HG03095 (cell line): ENCODE results near the gene LPIN3.

Experiments
- ATAC-seq: cut with Tn5 transposase; IDR thresholded peaks from one replicate; pipeline ENCODE4 v1.9.1; 2021; ENCODE audit warnings: moderate library complexity; ENCODE audit not compliant: unreplicated experiment

The LPIN3 gene

DNA sequence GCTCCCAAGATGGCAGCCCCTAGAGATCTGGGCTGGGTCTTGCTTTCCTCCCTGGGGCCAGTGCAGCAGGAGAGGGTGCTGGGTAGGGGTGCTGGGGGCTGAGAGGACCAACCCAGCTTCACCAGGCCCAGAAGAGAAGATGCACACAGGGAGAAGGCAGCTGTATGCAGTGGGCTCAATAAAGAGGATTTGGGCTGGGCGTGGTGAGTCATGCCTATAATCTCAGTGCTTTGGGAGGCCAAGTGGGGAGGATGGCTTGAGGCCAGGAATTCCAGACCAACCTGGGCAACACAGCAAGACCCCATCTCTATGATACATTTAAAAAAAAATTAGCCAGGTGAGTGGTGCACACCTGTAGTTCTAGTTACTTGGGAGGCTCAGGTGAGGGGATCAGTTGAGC is 51.7 kb downstream of the LPIN3 start:
- ATAC-seq = no peak

DNA sequence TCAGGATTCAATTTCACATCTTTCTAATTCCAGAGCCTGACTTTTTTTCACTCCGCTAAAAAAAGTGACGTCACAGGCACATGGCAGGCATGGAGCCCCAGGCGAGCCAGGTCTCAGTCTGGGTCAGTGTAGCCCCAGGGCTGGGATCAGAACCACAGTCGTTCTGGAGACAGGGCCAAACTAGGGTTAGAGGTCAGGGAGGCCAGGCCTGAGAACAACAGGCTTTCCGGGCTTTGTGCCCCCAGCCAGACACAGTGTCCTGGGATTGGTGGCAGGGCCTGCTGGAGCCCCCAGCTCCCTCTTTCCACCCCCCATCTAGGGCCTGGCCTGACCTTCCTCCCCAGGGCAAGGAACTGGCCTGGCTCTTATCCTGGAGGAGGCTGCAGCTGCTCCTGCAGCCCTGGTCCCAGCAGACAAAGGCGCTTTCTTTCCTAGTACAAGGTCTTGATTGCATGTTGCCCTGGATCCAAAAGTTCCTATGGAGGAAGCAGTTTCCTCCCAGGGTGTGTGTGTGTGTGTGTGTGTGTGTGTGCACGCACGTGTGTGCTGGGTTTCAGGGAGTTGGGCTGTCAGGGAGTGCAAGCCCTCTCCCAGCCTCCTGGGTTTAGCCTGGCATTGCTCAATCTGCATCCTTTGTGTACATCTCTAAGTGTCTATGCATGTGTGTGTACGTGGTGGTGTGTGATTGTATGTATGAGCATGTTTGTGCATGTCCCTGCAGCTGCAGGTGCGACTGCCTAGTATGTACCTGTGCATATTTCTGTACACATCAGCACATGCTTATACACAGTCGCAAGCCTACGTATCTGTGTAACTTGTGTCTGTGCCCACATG is 52.5 kb downstream of the LPIN3 start:
- ATAC-seq = no peak

DNA sequence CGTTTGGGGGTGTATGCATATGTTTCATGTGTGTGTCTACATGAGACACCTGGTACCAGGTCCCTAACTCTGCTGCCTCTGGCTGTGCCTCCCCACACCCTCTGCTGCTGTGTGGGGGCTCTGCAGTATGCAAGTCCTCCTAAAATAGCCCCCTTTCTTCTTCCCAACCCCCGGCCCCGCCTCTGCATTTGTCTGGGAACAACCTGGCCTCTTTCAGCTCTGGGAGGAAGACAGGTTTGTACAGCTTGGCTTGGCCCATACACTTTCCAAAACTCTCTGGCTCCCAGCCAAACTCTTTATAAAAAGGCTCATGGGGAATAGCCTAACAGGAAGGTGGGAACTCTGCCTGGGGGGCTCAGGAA is 53.1 kb downstream of the LPIN3 start:
- no peak for ATAC-seq

DNA sequence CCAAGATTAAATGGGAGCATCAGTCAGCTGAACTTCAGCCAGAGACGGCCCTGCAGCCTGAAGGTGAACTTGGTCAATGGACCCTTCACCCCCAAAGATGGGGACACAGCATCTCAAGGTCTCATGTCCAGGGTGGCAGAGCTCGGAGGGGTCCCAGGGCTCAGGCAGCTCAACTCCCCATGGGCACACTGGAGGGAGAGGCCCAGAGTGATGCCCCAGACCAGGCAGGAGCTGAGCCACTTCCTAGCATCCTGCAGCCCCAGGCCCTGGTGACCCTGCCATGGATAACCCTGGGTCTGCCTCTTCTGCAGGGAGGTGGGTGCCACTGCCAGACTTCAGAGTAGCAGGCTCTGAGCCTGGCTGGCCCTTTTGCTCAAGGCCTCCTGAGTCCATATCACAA is 53.5 kb downstream of the LPIN3 start:
- no peak for ATAC-seq

DNA sequence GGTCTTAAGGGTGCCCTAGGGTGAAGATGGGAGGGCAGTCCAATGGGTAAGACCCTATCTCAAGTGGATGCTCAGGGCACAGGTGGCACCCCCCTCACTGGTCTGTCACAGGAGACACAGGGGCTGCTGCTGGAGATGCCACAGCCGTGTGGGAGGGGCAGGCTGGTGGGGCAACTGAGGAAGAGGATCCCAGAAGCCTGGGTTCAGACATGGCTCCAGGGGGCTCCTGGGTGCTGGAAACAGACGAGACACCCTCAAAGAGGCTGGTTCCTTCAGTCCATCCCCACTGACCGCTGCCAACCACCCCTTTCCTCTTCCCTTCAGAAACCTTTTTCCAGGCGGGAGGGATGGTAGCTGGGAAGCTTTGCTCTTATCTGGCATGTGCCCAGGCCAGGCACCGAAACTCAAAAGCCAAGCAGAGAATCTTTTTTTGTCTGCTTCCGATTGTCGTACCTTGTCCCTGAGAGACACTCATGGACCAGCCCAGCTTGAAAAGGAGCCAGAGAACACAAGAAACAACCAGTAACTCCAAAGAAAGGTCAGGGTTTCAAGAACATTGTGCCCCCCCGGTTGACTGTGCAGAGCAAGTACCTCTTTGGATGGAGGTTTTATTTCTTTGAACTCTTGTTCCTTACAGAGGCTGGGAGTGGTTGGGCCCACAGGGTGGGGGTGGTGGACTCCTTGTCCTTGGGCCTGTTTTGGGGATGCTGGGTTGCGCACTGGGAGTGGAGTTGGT is 54.5 kb downstream of the LPIN3 start:
- no peak for ATAC-seq

DNA sequence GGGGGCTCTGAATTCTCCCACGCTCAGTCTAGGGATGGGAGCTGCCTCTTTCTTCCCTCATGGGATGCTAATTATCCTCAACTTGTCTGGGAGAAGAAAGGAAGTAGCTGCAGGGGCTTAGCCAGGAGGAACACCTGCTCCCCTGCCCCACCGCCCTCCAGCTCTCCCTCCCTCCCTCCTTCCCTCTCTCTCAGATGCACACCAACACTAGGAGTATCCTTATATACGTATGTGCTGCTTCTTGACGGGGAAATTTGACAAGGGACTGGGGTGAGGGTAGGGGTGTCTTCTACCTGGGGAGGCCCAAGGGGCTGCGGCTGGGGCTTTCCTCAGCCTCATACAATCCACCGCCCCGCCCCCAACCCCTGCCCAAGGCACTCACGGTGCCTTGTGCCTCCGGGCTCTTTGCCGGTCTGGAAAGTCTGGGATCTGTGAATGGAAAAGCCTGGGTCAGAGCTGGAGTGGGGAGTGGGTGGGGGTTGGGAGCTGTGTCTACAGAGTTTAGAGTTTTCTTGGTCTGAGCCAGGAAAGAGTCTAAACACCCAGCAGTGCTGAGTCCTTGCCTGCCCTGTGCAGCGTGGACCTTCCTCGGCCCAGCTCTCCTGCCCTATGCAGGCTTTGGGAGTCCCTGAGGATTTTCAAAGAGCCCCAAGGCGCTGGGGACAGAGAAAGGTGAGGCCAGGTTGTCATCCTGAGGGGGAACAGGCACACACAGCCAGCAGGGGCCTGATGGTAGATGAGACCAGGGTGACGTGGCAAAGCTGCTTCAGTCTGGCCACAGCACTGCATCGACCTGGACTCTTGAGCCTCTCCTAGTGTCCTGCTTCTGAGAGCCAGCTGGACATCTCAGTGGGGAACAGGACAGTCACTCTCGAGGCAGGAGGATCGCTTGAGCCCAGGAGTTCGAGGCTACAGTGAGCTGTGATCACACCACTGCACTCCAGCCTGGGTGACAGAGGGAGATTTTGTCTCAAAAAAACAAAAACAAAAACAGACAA is 55.3 kb downstream of the LPIN3 start:
- no peak for ATAC-seq

DNA sequence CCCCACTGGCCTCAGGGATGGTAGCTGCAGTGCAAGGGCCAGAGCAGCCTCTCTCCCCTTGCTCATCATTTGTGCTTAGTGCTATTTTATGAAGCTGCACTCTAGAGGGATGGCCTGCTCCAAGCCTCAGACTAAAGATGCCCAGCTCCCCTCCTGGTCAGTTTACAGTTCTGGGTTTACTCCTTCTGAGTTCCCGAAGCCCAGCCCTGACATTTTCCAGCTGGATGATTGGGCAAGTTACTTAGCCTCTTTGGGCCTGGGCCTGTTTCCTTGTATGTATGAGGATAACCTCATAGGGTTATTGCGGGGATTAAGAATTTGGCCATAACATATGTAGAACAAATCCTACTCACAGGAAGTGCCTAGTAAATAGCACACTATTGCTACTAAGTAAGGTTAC is 57.8 kb downstream of the LPIN3 start:
- ATAC-seq = no peak

DNA sequence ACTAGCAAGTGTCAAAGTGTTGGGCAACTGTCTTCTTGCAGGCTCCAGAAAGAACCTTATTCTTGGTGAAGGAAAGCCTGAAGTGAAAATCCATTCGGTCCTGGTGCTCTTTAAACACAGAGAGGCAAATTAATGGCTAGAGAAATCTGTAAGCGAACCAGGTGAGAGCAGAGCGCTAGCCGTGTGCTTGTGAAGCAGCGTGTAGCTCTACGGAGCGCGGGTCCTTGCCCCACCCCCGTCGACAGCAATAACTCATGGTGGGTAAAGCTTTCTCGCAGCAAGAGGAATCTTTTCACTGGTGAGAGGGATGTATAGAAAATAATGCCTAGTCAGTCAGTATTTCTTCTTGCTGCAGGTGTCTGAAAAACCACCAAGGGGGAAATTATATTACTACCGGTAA is 63.0 kb downstream of the LPIN3 start:
- no peak for ATAC-seq

DNA sequence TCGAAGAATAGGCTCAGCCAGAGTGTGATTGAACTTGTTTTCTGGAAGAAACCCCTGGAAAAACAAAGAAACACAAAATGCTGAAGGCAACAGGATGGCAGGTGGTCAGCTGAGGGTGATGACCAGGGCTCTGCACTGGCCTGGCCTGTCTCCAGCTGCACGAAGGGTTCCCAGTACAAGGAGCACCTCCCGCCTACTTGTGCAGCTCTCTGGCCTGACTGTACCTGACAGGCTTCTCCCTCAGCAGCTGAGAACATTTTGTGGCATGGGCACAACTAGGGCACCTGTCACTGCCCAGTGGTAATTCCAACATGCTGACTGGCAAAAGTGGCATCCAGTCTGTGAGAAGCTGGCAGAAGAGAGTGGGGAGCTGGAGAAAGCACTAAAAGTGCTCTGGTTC is 64.8 kb downstream of the LPIN3 start:
- no peak for ATAC-seq

DNA sequence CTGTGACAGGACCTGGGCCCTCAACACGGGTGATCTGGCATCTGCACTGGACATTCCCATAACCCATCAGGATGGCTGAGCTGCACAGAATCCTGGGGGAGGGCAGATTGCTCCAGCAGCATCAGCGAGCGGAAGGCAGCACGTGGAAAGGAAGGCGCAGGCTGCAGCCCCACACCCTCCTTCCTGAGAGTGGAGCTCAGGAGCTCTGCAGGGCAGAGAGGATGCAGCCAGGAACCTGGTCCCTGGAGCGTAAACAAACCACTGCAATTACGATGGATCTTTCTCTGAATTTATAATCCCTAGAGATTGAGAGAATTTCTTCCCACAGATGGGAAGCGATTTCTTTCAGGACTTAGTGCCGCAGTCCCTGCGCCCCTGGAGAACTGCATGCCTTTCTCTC is 65.7 kb downstream of the LPIN3 start:
- no peak for ATAC-seq

DNA sequence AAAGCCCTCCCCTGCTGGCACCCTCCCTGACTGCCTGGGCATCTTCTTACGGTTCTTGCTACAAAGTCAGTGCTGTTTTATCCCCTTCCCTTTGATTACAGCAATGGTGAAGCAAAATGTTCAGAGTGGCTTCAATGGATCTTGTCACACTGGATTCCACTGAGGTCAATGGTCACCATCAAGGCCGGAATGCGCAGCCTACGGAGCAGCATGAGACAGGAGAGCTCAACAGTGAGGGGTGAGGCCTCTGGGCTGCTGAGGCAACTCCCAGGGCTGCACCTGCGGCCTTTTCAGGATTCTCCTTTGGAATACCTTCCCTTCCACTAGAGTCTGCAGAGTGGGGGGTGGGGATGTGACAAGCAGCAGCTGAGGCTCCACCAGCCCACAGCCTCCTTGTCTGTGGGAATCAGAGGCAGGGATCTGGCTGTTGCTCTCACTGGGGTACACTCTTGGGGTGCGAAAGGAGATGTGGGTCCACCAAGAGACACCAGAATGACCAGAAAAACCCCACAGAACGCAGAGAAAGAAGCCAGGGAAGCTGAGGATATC is 66.3 kb downstream of the LPIN3 start:
- no peak for ATAC-seq

DNA sequence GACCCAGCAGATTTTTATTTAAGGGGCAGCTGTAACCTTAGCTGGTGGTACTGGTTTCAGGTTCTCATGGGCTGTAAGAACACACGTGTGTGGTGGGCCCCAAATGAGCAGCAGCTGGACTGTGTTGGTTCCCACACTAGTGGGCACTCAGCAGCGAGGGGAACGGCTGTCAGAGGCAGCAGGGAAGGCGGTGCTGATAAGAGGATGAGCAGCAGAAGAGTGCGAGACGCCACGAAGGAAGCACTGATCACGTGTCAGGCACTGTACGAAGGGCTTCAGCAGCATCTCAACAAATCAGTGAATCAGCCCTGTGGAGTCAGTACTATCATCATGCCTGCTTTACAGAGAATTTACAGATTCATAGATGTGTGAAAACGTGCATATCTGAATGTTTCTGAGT is 67.0 kb downstream of the LPIN3 start:
- ATAC-seq = no peak

DNA sequence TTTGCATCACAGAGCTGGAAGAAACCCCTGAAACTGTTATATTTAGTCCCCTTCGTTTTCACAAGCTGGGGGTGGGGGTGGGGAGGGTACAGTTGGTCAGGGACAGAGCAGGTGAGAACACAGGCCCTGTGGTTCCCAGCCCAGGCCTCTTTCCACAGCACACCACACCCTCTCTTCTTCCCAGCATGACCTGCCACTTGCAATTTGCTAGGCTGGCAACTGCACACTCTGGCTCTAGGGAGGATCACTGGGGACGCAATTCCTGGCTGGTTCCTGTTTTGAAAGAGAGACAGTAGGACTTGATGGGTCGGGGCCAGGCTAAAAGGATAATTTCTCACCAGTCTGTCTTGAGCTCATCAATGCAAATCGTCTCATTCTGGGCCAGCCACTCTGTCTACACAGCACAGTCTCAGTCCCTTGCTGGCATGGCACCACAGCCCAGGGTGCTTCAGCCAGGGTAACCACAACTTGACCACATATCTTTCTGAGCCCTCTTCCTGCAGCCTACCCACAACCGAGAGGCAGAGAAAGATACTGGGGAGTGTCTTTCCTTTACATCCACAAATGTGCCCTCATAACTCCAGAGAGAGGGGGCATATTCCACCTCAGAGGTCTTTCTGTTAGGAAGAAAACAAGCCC is 67.7 kb downstream of the LPIN3 start:
- no peak for ATAC-seq

DNA sequence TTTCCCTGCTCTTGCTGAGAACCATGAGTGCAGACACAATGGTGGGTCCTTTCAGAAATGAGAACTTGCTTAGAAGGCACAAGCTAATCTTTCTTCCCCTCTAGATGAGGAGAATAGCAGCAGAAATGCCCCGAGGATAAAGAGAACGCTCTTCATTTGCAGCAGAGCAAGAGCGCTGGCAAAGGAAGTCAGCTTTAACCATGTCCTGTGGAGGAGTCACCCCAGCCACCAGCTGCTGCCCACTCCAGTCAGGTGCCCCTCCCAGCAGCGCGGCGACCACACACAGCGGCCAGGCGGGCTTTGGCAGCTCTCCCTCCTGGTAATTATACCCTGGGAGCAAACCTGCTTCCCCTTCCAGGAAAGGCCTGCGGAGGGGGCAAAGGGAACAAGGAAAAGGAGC is 68.4 kb downstream of the LPIN3 start:
- ATAC-seq = no peak
